PC-9 (cell line): ENCODE data around the gene C18orf54. TPM values are rescaled to one million over a fixed set of nuclear protein-coding genes. Genes with fewer than 3 reads are reported as not detected.

Experiments used
- BruUV-seq: library from RNA; stranded (reverse); fragments of 400-500 nt; replicated peaks from 2 replicates; lab custom pipeline; 2021; lab: Mats Ljungman, UMichigan
- CTCF ChIA-PET: fragments of 300-600 bp; sonication (Branson Sonifier 250); formaldehyde crosslinking; loops from one replicate; lab custom pipeline; 2022; ENCODE audit warnings: antibody characterized with exemption; lab: Charles Lee
- POLR2A ChIA-PET: fragments of 300-600 bp; sonication (Branson Sonifier 250); formaldehyde crosslinking; loops from one replicate; lab custom pipeline; 2022; ENCODE audit warnings: antibody characterized with exemption; ENCODE audit not compliant: unreplicated experiment; lab: Charles Lee
- DNase-seq, 2 experiments: peaks; one replicate each; pipeline versions ENCODE4 v3.0.0 to v3.0.0-alpha.2; 2015 to 2022; ENCODE audit warnings: mixed read lengths in 1 of 2
- H2AFZ ChIP-seq: fragments of 200-600 bp; sonication (generic); 2 replicates; pipeline ENCODE4 v1.8.1; 2017; ENCODE audit warnings: antibody characterized with exemption
- H3F3A ChIP-seq: fragments of 200-600 bp; sonication (generic); 2 replicates; pipeline ENCODE4 v1.8.1; 2017; ENCODE audit warnings: antibody characterized with exemption, mild to moderate bottlenecking, low read depth; ENCODE audit not compliant: insufficient read depth
- H3K27ac ChIP-seq: fragments of 200-600 bp; sonication (generic); 2 replicates; pipeline ENCODE4 v1.6.1; 2016; ENCODE audit warnings: mixed run types
- H3K27me3 ChIP-seq: fragments of 200-600 bp; sonication (generic); 2 replicates; pipeline ENCODE4 v1.6.1; 2016; ENCODE audit warnings: low read depth, mixed run types; ENCODE audit not compliant: insufficient read depth
- H3K36me3 ChIP-seq: fragments of 200-600 bp; sonication (generic); 2 replicates; pipeline ENCODE4 v1.6.1; 2016; ENCODE audit warnings: low read depth, mixed run types
- H3K4me1 ChIP-seq: fragments of 200-600 bp; sonication (generic); replicated peaks from 2 replicates; pipeline ENCODE4 v1.6.1; 2016; ENCODE audit warnings: mixed run types; ENCODE audit not compliant: insufficient read depth
- H3K4me2 ChIP-seq: fragments of 200-600 bp; sonication (generic); 2 replicates; pipeline ENCODE4 v1.6.1; 2017; ENCODE audit warnings: mixed run types
- H3K4me3 ChIP-seq: fragments of 200-600 bp; sonication (generic); 2 replicates; pipeline ENCODE4 v1.6.1; 2016; ENCODE audit warnings: mixed run types
- H3K79me2 ChIP-seq: fragments of 200-600 bp; sonication (generic); 2 replicates; pipeline ENCODE4 v1.6.1; 2017; ENCODE audit warnings: low read depth, mixed run types
- H3K9me2 ChIP-seq: fragments of 200-600 bp; sonication (generic); 2 replicates; pipeline ENCODE4 v1.8.1; 2017; ENCODE audit warnings: mild to moderate bottlenecking; ENCODE audit not compliant: insufficient read depth
- H3K9me3 ChIP-seq: fragments of 200-600 bp; sonication (generic); 2 replicates; pipeline ENCODE4 v1.8.1; 2016; ENCODE audit warnings: low read depth; ENCODE audit not compliant: insufficient read depth
- H4K20me1 ChIP-seq: fragments of 200-600 bp; sonication (generic); 2 replicates; pipeline ENCODE4 v1.8.1; 2017; ENCODE audit not compliant: insufficient read depth
- CTCF ChIP-seq: fragments of 200-600 bp; sonication (generic); conservative IDR thresholded peaks from 2 replicates; pipeline ENCODE4 v1.6.1; 2017; ENCODE audit warnings: mixed run types, antibody characterized with exemption, mild to moderate bottlenecking, moderate library complexity
- EZH2 ChIP-seq: fragments of 200-600 bp; sonication (generic); IDR thresholded peaks from 2 replicates; pipeline ENCODE4 v1.8.0; 2017; ENCODE audit warnings: antibody characterized with exemption, low read depth
- intact Hi-C: fragments of 100-400 bp; cut with micrococcal nuclease; formaldehyde crosslinking; loops from one replicate; pipeline ENCODE4 v1.10.0; 2022; ENCODE audit not compliant: unreplicated experiment
- total RNA-seq: library from RNA; stranded (reverse); gene quantifications from 2 replicates; pipeline ENCODE4 v1.2.3, GENCODE V29; 2021

C18orf54 gene
- total RNA-seq, 1 experiment from 2014 or later: 7.6 TPM

DNA sequence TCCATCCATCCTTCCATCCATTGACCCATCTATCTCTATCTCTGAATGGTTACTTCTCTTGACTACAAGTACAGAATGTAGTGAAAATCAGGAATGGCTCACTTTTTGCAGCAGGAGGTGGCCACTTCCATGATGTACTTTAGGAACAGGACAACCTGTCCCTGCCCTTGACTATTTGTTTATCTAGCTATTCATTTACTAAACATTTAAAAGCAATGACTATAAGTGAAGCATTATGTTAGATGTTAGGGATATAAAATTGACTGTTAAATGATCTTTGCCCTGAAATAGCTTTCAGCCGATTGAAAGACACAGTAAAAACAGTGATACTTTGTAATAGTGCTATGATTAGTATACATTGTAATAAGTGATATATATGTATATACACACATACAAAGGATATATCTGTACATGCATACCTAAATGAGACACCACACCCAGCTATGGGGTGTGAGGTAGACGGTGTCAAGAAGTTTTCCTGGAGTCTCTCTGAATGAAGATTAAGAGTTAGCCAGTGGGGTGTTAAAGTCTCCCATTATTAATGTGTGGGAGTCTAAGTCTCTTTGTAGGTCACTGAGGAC lies 68.5 kb downstream of the C18orf54 start:
- Histone ChIP-seq H3K36me3 (no peaks in the 10 kb centered on the region), H3K4me1 (no peaks in the 10 kb centered on the region), H2AFZ (no peak overlapping the region), H3K9me2 (no peaks in the 10 kb centered on the region), H3K27me3 (no peaks in the 10 kb centered on the region), H4K20me1 (no peaks in the 10 kb centered on the region), H3K4me3 (no peak overlapping the region), H3K4me2 (no peak overlapping the region), H3K27ac (no peak overlapping the region), H3F3A (no peaks in the 10 kb centered on the region), H3K79me2 (no peaks in the 10 kb centered on the region), H3K9me3 (no peaks in the 10 kb centered on the region)
- ChIA-PET POLR2A (no interaction called here), CTCF (no interaction called here)
- BruUV-seq: no TSS peak
- intact Hi-C loops: no loop called here
- no peak for TF ChIP-seq CTCF
- no peak for TF ChIP-seq EZH2
- no peak for DNase-seq

Other genes with a start within 250 kb of the C18orf54 start
- gene MBD2, start 133.2 kb upstream of the C18orf54 start, total RNA-seq: 72.0 and 80.9 TPM in 2 replicates
- gene POLI, start 88.4 kb upstream of the C18orf54 start, total RNA-seq: 11.9 and 17.6 TPM in 2 replicates
- not detected in 2 replicates for gene STARD6, start within 50 bp of the C18orf54 start, total RNA-seq
- not detected in 2 replicates for gene DYNAP, start 233.3 kb downstream of the C18orf54 start, total RNA-seq